ENCODE results near the gene ZNF700.
"Not testable (repeated sequence)": the region's sequence is repeated elsewhere in the genome, so short reads cannot be mapped to it uniquely, and the experiment has no call there.

- TF ChIP-seq, protein P1, sequence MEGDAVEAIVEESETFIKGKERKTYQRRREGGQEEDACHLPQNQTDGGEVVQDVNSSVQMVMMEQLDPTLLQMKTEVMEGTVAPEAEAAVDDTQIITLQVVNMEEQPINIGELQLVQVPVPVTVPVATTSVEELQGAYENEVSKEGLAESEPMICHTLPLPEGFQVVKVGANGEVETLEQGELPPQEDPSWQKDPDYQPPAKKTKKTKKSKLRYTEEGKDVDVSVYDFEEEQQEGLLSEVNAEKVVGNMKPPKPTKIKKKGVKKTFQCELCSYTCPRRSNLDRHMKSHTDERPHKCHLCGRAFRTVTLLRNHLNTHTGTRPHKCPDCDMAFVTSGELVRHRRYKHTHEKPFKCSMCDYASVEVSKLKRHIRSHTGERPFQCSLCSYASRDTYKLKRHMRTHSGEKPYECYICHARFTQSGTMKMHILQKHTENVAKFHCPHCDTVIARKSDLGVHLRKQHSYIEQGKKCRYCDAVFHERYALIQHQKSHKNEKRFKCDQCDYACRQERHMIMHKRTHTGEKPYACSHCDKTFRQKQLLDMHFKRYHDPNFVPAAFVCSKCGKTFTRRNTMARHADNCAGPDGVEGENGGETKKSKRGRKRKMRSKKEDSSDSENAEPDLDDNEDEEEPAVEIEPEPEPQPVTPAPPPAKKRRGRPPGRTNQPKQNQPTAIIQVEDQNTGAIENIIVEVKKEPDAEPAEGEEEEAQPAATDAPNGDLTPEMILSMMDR (IDR thresholded peaks at IDR 0.05; ENCODE audit: low read length) = not testable (repeated sequence)
- TF ChIP-seq EZH2 (optimal IDR thresholded peaks at IDR 0.05; ENCODE audit: low read depth, low read length) = not testable (repeated sequence)
Observed at GRCh38 chr19:11991921-11992320, 67.0 kb downstream of the ZNF700 start.
